NOMO-1 (cell line): ENCODE data around the gene AGBL4.

Experiments used
- DNase-seq, 2 experiments: peaks; one replicate each; lab custom pipeline; 2025; ENCODE audit not compliant: unreplicated experiment in 2 of 2; lab: John Stamatoyannopoulos, UW

The AGBL4 gene

DNA sequence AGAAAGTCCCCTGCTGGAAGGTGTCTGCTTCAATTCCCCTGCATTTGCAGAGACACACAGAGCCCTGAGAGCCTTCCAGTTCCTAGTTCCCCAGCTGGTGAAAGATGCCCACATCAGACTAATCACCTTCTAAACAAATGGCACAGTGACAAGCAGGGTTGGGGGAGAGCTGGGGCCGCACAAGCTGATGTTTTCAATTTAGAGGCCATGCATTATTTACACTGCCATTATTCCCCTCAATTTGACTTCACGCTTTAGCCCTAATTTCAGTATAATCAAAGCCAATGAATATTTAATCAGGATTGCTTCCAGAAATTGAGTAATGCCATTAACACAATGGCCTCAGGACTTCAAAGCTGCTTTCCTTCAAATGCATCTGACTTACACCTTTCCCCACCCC is 1328.6 kb downstream of the AGBL4 start:
- no peak for DNase-seq

DNA sequence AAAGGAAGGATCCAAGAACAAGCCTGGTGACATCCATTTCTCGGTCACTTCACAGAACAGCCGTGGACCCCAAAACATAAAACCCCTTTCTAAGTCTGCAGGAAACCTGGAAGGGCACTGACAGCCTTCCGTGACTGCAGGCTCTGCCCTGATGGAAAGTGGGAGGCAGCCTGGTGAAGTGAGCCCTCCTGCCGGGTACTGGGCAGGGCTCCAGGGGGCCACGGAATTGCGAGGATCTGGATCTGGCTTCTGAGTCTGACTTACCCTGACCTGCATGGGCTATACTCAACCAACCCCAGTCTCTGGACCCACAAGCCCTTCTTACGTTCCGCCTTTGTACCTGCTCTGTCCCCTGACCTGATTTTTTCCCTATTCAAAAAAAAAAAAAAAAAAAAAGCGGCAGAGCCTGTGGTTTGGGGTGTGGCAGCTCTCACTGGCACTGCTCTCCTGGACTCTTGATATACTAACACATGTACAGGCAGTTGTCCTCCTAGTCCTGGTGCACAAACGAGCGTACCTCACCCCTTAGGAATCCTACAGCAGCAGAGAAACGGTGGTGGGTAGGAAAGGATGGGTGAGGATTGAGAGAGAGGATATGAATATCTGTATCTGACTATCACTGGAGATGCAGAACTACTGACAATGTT is 1330.0 kb downstream of the AGBL4 start:
- DNase-seq, result no peak

DNA sequence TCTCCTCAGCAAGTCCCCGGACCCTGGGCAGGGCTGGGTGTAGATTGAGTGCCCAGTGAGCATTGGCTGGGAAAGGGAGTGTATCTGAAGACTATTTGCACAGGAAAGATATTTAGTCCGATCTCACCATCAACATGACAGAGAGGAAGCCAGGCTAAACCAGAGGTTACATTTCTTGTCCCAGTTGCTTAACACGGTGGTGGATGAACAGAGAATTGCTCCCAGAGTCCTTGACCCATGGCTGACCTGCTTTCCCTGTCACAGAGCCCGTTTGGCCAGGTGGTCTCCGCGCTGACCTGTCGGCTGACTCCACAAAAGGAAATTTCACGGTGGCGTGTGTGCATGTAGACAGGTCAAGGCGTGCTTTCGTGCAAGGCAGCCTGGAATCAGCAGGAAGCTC is 1330.6 kb downstream of the AGBL4 start:
- DNase-seq, result no peak

DNA sequence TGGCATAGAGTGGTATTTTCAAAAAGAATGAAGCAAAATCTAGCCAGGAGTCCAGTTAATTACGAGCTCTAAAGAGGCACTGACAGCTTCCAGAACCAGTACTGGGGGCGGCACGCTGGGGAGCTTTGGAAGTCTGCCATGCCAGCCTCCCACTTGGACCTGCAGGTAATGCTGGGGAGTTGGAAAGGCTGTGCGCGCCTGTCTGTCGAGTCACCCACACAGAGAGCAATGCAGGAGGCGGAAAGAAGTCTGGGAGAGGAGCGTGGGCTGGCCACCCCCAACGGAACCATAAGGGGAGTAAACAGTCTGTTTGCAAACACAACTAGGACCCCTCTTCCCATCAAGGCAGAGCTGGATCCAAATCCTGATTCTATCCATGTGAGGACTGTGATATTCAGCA is 1331.5 kb downstream of the AGBL4 start:
- DNase-seq, result no peak

DNA sequence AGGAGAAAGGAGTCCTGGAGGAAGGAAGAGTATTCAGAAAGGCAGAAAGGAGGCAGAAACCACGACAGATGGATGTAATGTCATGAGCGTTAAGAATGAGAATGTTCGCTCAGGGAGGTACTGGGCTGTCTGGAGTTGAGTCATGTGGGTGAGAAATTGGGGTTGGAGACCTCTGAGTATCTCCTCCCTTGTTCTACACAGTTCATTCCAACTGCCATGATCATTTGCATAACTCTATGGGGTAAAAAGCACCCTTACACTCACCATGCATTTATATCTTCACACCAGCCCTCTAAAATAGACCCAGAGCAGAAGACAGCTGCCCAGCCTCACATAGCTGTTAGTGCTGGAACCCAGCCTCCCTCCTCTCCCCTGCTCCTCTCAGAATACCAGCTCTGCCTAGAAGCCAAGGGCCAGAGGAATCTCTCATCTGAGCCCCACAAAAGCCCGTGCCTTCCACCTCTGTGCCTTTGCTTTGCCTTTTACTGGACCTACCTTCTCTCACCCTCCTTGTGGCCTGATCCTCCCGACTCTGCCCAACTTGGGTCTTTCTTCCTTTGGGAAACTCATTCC is 1332.2 kb downstream of the AGBL4 start:
- DNase-seq, result no peak

DNA sequence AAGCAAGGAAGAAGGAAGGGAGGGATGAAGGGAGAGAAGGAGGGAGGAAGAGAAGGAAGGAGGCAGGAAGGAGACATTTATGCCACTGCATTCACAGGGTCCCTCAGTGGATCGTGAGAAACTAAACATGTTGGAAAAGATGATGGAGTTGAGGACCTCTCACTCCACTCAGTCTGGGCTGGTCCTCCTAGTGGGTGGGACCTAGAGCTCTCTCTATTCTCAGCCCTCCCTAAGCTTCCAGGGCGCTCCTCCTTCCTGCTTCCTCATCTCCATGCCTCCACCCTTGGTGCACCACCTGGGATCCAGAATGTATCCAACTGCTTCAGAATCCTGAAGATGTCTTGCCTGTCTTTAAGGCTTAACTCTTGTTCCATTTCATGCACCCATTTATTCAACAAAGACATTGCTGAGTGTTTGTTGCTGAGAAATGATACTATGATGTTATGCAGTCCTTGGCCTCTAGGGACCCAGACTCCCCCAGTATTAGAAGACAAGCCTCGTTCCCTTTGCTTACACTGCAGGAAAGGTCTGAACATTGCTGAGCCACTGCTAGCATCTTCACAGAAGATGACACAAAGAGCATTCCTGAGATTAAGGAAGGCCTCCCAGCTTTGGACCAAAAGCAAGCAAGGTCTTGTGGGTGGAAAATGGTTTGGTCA is 1335.5 kb downstream of the AGBL4 start:
- no peak for DNase-seq

DNA sequence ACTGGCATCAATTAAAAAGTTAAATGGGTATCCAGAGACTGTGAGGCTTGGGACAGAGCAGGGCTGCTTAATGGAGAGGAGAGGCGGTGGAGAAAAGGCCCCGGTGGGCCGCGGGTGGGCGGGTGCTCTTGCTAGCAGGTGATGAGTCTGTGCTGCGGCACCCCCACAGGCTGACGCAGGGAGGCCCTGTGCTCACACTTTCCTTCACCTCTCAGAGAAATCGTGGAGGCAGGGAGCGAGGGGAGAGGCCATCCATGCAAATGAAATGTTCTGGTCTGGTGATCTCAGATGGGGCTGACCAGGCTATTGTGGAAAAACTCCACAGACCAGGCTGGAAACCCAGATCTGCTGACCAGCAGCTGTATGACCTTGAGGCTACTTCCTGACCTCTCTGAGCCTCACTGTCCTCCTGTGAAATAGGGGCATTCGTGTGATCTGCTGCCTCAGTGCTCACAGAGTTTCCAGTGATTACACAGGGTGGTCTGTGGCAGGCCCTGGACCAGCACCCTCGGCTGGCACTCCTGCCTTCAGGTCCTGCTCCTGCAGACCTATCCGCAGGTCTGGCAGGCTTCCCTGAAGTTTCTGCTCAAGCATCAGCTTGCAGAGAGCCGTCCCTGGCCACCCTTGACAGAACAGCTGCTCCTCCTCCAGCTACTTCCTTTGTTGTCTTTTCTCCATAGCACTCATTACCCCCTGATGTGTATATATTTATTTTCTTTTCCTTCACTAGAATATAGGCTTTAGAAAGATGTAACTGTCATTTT is 1336.3 kb downstream of the AGBL4 start:
- DNase-seq, result no peak

DNA sequence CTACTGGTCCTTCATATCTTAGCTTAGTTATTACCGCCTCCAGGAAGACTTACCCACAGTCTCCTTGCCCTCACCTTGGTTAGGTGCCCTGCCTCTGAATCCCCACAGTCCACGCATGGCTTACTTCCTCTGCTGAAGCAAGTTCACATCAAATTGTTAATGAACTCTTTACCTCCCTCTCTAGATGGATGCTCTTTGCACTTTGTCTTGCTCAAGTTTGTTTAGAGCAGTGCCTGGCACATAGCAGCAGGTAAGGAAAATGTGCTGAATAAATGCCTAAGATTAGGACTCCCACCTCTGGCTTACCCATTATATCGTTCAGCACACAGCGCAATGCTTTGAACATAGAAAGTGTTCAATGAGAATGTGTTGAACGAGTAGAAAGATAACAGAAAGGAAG is 1337.6 kb downstream of the AGBL4 start:
- no peak for DNase-seq

DNA sequence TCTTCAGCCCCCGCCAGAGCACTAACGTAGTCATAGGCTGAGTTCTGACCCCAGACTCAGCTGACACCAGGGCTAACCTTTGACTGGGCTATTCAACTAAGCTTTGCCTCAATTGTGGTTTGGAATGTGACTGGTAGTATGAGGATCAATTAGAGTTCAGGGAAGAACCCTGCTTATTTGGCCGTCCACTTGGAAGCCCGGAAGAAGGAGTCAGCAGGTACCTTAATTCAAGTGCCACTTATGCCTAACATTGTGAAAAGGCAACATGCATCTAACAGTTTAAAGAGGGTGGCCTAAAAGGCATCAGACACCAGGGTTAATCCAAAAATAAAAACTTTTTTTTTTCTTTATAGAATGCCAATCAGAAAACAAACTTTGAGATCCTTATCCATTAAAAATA is 1339.4 kb downstream of the AGBL4 start:
- no peak for DNase-seq

DNA sequence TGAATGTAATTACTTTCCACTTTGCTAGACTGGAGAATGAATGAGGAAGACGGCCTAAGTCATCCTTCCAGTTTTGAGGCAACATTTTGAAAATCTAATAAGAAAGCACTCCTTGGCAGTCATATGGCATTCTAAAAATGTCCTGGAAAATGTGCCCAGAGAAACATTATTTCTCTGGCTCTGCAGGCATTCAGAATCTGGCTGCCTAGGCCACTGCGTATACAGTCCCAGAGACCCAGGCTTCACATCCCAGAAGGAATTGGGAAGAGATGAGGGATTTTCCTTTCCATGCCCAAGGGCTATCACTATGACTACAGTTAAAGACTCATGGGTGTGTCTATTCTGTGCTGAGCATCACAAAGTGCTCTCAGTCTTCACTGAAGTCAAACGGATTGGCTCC is 1339.9 kb downstream of the AGBL4 start:
- no peak for DNase-seq

DNA sequence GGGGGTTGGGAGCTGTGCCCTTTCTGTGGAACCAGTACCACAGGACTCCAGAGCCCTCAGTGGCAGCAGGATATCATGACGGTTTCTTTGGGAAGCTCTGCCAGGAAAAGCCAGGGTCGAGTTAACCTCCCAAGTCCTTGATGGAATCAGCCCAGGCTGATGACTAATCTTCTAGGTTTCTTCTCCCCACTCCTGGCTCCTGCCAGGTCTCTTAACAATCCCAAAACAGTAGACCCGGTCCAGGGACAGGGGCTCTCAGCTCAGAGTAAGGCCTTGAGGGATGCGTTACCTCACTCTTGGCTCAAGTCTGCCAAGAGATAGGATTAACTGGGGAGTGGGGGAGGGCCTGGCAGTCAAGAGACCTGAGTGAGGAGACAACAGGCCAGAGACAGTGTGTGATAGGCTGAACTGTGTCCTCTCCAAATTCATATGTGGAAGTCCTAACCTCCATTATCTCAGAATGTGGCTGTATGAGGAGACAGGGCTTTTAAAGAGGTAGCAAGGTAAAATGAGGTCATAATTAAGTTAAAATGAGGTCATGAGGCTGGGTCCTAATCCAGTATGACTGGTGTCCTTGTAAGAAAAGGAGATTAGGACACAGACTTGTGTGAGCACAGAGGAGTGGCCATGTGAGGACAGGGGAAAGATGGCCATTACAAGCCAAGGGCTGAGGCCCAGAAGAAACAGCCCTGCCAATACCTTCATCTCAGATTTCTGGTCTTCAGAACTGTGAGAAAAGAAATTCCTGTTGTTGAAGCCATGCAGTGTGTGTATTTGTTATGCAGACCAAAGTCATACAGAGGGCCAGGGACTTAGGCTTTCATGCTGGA is 1342.1 kb downstream of the AGBL4 start:
- DNase-seq, result no peak

DNA sequence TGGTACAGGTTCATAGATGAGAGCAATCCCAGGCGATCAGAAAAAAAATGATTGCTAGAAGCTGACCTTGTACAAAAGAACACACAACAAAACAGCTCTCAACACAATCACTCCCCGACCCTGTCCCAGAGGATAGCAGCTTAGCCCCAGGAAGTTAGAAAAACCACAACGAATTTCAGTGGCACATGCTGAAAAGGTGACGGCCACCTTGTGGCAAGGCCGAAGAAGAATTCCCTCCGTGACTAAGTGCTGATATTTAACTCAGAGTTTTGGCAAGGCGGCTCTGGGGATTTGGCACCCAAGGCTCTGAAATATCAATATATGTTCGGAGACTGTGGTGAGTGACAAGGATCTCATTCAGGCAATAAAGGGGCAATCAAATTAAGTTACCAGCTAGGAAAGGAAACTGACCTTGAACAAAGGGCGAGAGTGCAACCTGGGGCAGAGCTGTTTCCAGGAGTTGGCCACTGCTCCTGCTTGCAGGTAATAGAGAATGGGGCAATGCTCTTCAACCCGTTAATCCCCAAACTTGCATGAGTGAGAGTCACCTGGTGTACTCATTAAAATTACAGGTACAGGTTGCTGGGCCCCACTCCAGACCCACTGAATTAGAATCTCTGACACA is 1343.2 kb downstream of the AGBL4 start:
- no peak for DNase-seq

DNA sequence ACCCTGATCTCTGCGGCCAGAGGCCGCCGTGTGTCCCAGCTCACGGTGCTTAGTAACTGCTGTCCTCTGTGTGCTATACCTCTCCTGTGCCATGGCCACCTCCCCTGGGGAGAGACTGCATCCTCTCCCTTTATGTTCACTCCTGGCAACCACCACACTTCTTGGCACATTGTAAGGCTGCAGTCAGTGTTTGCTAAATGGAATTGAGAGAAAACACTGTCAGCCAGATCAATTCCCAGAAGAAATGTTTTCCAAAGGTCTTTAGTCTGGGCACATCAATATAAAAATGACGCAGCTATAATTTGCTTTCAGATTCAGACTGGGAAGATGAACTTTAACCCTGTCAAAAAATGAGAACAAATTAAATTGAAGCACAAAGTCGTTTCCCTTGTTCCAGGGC is 1343.9 kb downstream of the AGBL4 start:
- no peak for DNase-seq

DNA sequence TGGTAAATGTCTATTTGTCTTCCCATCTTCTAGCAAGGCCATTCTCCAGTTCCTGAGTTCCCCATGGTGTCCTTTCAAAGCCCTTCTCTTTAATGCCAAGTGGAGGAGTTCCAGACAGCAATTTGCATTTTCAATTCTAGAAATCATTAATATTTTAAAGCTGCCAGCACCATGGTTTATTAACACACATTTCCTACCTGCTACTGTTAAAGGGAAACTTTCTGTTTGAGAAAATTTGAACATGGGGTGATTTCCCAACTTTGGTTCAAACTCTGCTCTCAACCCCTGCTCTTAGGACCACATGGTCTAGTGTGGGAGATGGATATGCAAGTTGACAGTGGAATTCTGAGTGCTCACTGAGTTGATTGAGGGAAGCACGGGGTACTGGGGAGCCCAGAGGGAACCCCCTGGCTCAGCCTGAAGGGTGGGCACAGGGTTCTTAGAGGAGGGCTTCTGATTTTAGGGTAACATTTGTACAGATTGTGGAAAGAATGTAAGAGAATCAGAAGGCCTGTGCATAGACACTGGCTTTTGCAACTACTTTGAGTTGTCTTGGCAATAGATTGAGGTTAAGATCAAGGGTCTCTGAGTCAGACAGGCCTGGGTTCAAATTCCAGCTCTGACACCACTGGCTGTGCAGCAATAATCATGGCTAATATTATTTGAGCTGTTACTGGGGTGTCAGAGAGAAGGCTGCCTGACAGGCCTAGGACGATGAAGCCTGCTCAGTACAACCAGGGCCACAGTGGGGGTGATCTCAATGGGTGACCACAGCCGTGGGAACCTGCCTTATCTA is 1344.8 kb downstream of the AGBL4 start:
- DNase-seq, result no peak

DNA sequence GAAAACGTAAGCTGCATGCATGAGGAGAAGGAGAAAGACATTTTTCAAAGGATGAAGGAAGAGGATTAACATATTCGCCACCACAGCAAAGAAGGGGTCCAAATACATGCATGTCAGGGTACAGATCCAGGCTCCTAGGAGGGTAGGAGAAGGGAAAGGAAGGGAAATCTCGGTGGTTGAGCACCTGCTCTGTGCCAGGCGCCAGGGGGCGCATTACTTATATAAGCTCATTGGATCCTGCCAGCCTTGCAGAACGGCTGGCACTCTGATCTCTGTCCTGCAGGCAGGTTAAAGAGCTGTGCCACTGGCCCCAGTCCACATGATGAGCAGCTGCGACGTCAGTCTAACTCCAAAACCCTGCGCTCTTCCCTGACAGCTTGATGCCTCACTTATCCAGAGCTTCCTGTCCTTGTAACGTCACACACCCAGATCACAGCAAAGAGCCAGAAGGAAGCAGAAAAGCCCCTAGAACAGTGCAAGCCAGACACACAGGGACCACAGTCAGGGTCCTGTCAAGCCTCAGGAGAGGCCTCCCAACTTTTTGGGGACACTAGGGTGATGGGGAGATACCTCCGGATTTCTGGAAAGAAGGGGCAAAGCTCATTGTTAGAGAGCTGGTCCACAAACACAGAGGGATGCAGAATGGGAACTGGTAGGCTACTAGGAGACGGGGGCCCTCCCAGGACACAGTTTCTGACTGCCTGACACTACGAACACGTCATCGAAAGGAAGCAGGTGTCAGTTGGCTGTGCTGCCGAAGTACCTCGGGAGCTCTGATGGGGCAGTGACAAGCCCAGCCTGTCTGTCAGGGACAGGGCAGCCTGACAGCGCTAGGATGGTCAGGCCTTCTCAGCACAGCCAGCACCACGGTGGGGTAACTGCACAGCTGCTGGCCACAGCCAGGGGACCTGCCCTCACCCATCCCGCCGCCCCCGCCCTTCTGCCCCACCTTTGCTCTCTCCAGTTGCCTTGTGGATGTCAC is 1346.2 kb downstream of the AGBL4 start:
- peak in 1 of 2 experiments; percentile 59 for DNase-seq

DNA sequence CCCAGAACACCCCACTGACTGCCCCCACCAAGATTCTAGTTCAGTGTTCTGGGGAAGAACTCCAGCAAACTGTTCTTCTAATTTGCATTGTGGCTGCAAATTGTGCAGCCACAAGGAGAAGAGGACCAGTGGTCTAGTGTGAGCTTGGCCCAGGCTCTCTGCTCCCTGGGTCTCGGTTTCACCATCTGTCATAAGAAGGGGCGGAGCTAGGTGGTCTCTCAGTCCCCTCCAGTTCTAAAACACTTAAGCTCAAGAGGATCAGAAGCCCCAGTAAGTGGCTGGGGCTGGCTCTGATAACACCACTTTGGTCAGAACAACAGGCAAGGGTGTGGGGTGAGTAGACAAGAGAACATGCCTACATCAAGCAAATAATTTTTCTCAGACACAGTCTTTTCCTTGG is 1346.9 kb downstream of the AGBL4 start:
- no peak for DNase-seq

DNA sequence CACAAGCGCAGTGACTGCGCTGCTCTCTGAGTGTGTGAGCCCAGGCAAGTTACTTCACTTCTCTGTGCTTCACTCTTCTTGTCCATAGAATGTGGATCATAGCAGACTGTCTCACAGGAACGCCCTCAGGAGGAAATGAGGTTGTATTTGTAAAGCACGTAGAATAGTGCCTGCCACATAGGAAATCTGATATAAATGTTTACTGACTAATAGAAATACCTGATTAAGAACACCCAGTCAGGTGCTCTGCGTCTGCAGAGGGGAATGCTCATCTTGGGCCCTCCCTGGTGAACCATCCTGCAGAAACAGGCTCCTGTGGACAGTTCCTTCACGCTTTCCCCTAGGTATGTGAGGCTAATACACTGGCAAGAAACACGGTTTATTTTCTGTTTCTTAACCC is 1347.4 kb downstream of the AGBL4 start:
- no peak for DNase-seq

DNA sequence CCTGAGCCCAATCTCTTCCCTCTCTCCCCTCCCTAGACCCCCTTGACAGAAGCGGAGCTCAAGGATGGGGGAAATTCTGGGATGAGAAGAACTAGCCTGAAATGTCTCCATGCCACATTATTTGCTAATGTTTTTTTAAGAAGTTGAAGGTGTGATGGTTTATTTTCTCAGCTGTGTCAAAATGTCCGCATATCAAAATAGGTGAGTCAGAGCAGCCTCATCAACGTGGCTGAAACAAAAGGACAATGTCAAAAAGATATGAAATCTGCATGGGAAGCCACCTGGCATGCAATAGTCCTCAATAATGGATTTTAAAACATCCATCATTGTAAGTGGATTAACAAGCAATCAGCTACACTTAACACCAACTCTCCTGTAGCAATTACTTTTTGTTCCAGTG is 1348.5 kb downstream of the AGBL4 start:
- DNase-seq, result no peak
